SKM-1 (cell line): Measurements from ENCODE around the gene ITGBL1.

Experiments
- DNase-seq: peaks from one replicate; lab custom pipeline; 2025; ENCODE audit not compliant: unreplicated experiment; lab: John Stamatoyannopoulos, UW

Gene ITGBL1

DNA sequence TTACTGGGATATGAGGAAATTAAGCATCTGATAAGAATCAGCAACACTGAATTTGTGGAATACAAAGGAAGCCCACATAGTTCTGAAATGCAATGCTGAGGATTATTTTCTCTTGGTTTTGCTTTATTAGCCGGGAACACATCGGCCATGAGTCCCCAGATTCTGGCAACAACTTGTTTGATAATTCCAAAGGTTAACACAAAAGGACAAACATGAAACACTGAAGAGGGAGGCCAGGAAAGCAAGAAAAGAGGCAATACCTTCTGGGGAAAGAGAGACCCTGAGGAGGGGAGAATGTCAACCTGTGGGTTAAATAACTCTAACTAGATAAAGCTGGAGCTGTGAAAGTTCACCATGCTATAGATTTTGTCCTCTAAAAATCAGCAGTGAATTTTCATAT lies 285.9 kb downstream of the ITGBL1 start:
- no peak for DNase-seq

GRCh38 chr13:101739382-101740178 lies 287.1 kb downstream of the ITGBL1 start:
- DNase-seq: no peak

- no peak for DNase-seq
Measured at GRCh38 chr13:101746513-101746912, 294.0 kb downstream of the ITGBL1 start.

DNA sequence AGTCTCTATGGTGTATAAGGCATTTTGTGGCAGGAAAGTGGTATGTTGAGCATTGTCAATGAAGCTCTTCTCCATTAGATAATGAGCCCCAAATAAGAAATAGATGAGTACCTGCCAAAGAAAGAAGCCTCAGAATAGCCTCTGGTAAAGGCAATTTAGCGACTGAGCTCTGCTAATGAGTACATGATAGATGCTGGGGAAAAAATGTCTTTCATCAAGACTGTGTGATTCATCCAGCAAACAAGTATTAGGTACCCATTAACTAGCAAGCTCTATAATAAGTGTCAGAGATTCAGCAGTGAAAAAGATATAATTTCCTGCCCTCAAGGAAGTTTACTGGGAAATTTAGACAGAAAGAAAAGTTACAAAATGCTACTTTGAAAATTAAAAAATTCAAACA lies 294.6 kb downstream of the ITGBL1 start:
- no peak for DNase-seq

- DNase-seq: no peak
Measured at GRCh38 chr13:101749584-101749983, 297.1 kb downstream of the ITGBL1 start.

- no peak for DNase-seq
Measured at GRCh38 chr13:101751488-101751887, 299.0 kb downstream of the ITGBL1 start.

- DNase-seq: no peak
Measured at GRCh38 chr13:101752432-101752831, 300.0 kb downstream of the ITGBL1 start.

DNA sequence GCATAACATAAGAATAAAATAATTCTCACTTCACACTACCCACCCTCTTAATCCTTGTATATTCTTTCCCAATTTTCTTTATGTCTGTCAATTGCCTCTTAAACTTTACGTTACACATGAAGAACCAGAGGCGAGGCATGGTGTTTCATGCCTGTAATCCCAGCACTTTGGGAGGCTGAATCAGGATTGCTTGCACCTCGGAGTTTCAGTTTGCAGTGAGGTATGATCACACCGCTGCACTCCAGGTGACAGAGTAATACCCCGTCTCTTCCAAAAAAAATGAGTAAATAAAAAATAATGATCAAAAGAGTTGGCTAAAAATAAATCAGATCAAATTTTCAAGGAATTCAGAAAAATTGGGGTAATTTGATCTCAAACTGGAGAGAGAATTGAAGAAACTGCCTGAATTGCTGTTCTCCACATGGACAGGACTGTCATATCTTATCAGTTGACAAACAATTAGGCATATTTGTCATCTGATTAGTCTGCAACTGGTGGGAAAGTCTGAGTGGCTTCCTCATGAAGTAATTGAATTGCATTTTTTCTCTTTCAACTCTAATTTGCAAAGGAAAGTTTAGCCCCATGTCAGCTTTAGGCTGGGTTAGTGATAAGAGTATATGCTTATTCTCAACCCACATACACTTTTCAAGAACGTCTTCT lies 302.9 kb downstream of the ITGBL1 start:
- no peak for DNase-seq

- peak; percentile 18 for DNase-seq
Measured at GRCh38 chr13:101757446-101758039, 305.1 kb downstream of the ITGBL1 start.

GRCh38 chr13:101763191-101763590 lies 310.7 kb downstream of the ITGBL1 start:
- no peak for DNase-seq
